CD14-positive monocyte (primary cell): Measurements from ENCODE around the gene ABCG5. TPM values are rescaled to one million over a fixed set of nuclear protein-coding genes. Genes with fewer than 3 reads are reported as not detected.

Source experiments
- DNase-seq, 3 donors: peaks; one replicate each; pipeline ENCODE4 v3.0.0-alpha.2; 2011 to 2022
- H2AFZ ChIP-seq: 2 replicates; pipeline ENCODE4 v1.6.0; 2012; ENCODE audit warnings: mild to moderate bottlenecking, low read depth, low read length, inconsistent platforms; ENCODE audit not compliant: insufficient read depth, poor library complexity, severe bottlenecking
- H3K27ac ChIP-seq, 2 donors: 1 replicate in 1 of 2; 2 replicates in 1 of 2; pipeline ENCODE4 v1.5.1; 2012 to 2013; ENCODE audit warnings: low read length in 2 of 2, control low read depth in 1 of 2, inconsistent platforms in 1 of 2, low read depth in 1 of 2, mild to moderate bottlenecking in 1 of 2
- H3K27me3 ChIP-seq, 2 donors: one replicate each; pipeline versions ENCODE4 v1.6.0 to v1.6.1; 2011 to 2013; ENCODE audit warnings: low read length in 2 of 2; ENCODE audit not compliant: control insufficient read depth in 2 of 2, insufficient read depth in 2 of 2
- H3K36me3 ChIP-seq, 2 donors: replicated peaks in 1 of 2; 1 replicate in 1 of 2; 2 replicates in 1 of 2; pipeline versions ENCODE4 v1.5.1 to v1.6.1; 2012 to 2013; ENCODE audit warnings: low read length in 2 of 2, control low read depth in 1 of 2, inconsistent platforms in 1 of 2, mild to moderate bottlenecking in 1 of 2; ENCODE audit not compliant: insufficient read depth in 2 of 2, control insufficient read depth in 1 of 2
- H3K4me1 ChIP-seq, 2 donors: 1 replicate in 1 of 2; 2 replicates in 1 of 2; pipeline versions ENCODE4 v1.5.1 to v1.6.1; 2012 to 2013; ENCODE audit warnings: low read length in 2 of 2, control low read depth in 1 of 2, inconsistent platforms in 1 of 2, mild to moderate bottlenecking in 1 of 2, moderate library complexity in 1 of 2; ENCODE audit not compliant: insufficient read depth in 2 of 2, control insufficient read depth in 1 of 2
- H3K4me2 ChIP-seq: replicated peaks from 2 replicates; pipeline ENCODE3; 2012; ENCODE audit warnings: low read length, moderate library complexity, mild to moderate bottlenecking; ENCODE audit not compliant: poor library complexity, severe bottlenecking; ENCODE audit errors: extremely low read depth
- H3K4me3 ChIP-seq, 3 experiments: fragments of 200-600 bp in 1 of 3; sonication (generic) in 1 of 3; replicated peaks in 1 of 3; 1 replicate in 2 of 3; 2 replicates in 1 of 3; pipeline ENCODE4 v1.5.1; 2011 to 2013; ENCODE audit warnings: low read length in 3 of 3, mild to moderate bottlenecking in 3 of 3, control low read depth in 2 of 3, low read depth in 2 of 3, inconsistent platforms in 1 of 3, moderate library complexity in 1 of 3
- H3K79me2 ChIP-seq: 2 replicates; pipeline ENCODE4 v1.6.0; 2012; ENCODE audit warnings: mild to moderate bottlenecking, control low read depth, inconsistent platforms, low read length, moderate library complexity; ENCODE audit not compliant: insufficient read depth
- H3K9ac ChIP-seq: 2 replicates; pipeline ENCODE4 v1.6.0; 2017; ENCODE audit warnings: low read length, mild to moderate bottlenecking; ENCODE audit not compliant: insufficient read depth, poor library complexity, severe bottlenecking
- H3K9me3 ChIP-seq, 2 donors: replicated peaks in 1 of 2; 1 replicate in 1 of 2; 2 replicates in 1 of 2; pipeline versions ENCODE4 v1.5.1 to v1.6.1; 2012 to 2013; ENCODE audit warnings: low read length in 2 of 2, control low read depth in 1 of 2; ENCODE audit not compliant: control insufficient read depth in 1 of 2, insufficient read depth in 1 of 2
- H4K20me1 ChIP-seq: 2 replicates; pipeline ENCODE4 v1.6.0; 2012; ENCODE audit warnings: mild to moderate bottlenecking, low read length, control low read depth, moderate library complexity; ENCODE audit not compliant: insufficient read depth
- H3K27ac Mint-ChIP-seq, 7 donors: one replicate each; pipeline ENCODE4 v1.8.0; 2020; ENCODE audit warnings: mild to moderate bottlenecking in 7 of 7, mixed read lengths in 7 of 7, moderate library complexity in 6 of 7, inconsistent platforms in 2 of 7
- H3K27me3 Mint-ChIP-seq, 3 donors: one replicate each; pipeline ENCODE4 v1.8.0; 2021 to 2022; ENCODE audit warnings: low read depth in 3 of 3, mild to moderate bottlenecking in 3 of 3, mixed read lengths in 3 of 3, moderate library complexity in 3 of 3, inconsistent platforms in 1 of 3
- H3K36me3 Mint-ChIP-seq, 2 donors: one replicate each; pipeline ENCODE4 v1.8.0; 2020; ENCODE audit warnings: mixed read lengths in 2 of 2, inconsistent platforms in 1 of 2, mild to moderate bottlenecking in 1 of 2
- H3K4me1 Mint-ChIP-seq: one replicate; pipeline ENCODE4 v1.8.0; 2020; ENCODE audit warnings: mild to moderate bottlenecking, mixed read lengths
- H3K4me3 Mint-ChIP-seq, 2 donors: one replicate each; pipeline ENCODE4 v1.8.0; 2020; ENCODE audit warnings: mild to moderate bottlenecking in 2 of 2, mixed read lengths in 2 of 2, moderate library complexity in 1 of 2
- H3K9me3 Mint-ChIP-seq, 7 donors: one replicate each; pipeline ENCODE4 v1.8.0; 2020 to 2022; ENCODE audit warnings: mixed read lengths in 7 of 7, mild to moderate bottlenecking in 6 of 7, moderate library complexity in 6 of 7, inconsistent platforms in 2 of 7
- WGBS: methylation state at CpG from one replicate; pipeline ENCODE4 v1.1.5; 2013; ENCODE audit warnings: missing lambda C conversion rate; ENCODE audit not compliant: insufficient coverage; 5-methylcytosine and 5-hydroxymethylcytosine counted together
- intact Hi-C, 2 donors: fragments of 100-400 bp; cut with micrococcal nuclease; formaldehyde crosslinking; loops; one replicate each; pipeline versions ENCODE4 v1.15.0 to v1.15.1; 2023
- polyA plus RNA-seq, 3 donors: library from polyadenylated mRNA; depleted of rRNA in 1 of 3; unstranded in 2 of 3; stranded (reverse) in 1 of 3; fragments of 300-500 nt in 2 of 3; fragments of >200 nt in 1 of 3; fragmentation: Illumina TruSeq in 2 of 3; gene quantifications; 1 replicate in 2 of 3; 2 replicates in 1 of 3; pipeline ENCODE4 v1.2.3, GENCODE V29; 2012 to 2021
- TF ChIP-seq, protein P1 (sequence below): fragments of 200-600 bp; IDR thresholded peaks from one replicate; pipeline ENCODE4 v1.8.0; 2022; ENCODE audit warnings: antibody characterized with exemption, mild to moderate bottlenecking

The ABCG5 gene
- polyA plus RNA-seq, 3 donors = not detected

- H3K4me1 Mint-ChIP-seq = no peaks in the 10 kb centered on the region
- intact Hi-C loops = no loop called here
- Histone ChIP-seq H3K36me3 (no peaks in the 10 kb centered on the region), H2AFZ (no peak overlapping the region), H3K79me2 (no peaks in the 10 kb centered on the region), H3K27me3 (no peaks in the 10 kb centered on the region), H3K9me3 (no peaks in the 10 kb centered on the region), H3K27ac (no peak overlapping the region), H3K4me1 (no peaks in the 10 kb centered on the region), H3K4me2 (no peak overlapping the region), H3K4me3 (no peak overlapping the region), H4K20me1 (no peaks in the 10 kb centered on the region), H3K9ac (no peak overlapping the region)
- H3K9me3 Mint-ChIP-seq = no peaks in the 10 kb centered on the region
- H3K4me3 Mint-ChIP-seq = no peak overlapping the region
- TF ChIP-seq, protein P1, sequence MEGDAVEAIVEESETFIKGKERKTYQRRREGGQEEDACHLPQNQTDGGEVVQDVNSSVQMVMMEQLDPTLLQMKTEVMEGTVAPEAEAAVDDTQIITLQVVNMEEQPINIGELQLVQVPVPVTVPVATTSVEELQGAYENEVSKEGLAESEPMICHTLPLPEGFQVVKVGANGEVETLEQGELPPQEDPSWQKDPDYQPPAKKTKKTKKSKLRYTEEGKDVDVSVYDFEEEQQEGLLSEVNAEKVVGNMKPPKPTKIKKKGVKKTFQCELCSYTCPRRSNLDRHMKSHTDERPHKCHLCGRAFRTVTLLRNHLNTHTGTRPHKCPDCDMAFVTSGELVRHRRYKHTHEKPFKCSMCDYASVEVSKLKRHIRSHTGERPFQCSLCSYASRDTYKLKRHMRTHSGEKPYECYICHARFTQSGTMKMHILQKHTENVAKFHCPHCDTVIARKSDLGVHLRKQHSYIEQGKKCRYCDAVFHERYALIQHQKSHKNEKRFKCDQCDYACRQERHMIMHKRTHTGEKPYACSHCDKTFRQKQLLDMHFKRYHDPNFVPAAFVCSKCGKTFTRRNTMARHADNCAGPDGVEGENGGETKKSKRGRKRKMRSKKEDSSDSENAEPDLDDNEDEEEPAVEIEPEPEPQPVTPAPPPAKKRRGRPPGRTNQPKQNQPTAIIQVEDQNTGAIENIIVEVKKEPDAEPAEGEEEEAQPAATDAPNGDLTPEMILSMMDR = no peak
- peaks cover 0 to 4% of the 10 kb centered on the region in 2 donors for H3K36me3 Mint-ChIP-seq
- H3K27me3 Mint-ChIP-seq = no peaks in the 10 kb centered on the region
- DNase-seq = no peak
- H3K27ac Mint-ChIP-seq = no peak overlapping the region
- WGBS = no CpG with 5 or more reads among the region's 2 CpGs
Measured at GRCh38 chr2:43806719-43807031, 32.0 kb downstream of the ABCG5 start.

DNA sequence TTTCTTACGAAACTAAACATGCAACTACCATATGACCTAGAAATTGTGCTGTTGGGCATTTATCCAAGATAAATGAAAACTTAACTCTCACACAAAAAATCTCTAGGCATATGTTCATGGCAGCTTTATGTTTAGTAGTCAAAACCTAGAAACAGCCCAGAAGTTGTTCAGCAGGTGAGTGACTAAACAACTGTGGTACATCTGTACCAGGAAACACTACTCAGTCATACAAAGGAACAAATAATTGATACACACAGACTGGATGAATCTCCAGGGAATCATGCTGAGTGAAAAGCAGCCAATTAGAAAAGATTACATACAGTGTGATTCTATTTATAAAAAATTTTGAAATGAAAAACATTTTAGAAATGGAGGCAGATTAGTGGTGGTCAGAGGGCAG is 35.5 kb downstream of the ABCG5 start:
- intact Hi-C loops = no loop called here
- H3K9me3 Mint-ChIP-seq = no peaks in the 10 kb centered on the region
- H3K27me3 Mint-ChIP-seq = no peaks in the 10 kb centered on the region
- no peaks in the 10 kb centered on the region for H3K36me3 ChIP-seq
- no peak for DNase-seq
- no peak overlapping the region for H3K27ac Mint-ChIP-seq
- H3K4me1 ChIP-seq = no peaks in the 10 kb centered on the region
- no peaks in the 10 kb centered on the region for H3K27me3 ChIP-seq
- H3K4me1 Mint-ChIP-seq = peaks cover 3% of the 10 kb centered on the region
- H3K27ac ChIP-seq = no peak overlapping the region
- H3K79me2 ChIP-seq = no peaks in the 10 kb centered on the region
- no peak overlapping the region for H2AFZ ChIP-seq
- no peaks in the 10 kb centered on the region for H4K20me1 ChIP-seq
- WGBS = no CpG with 5 or more reads among the region's 1 CpG
- no peak overlapping the region for H3K4me2 ChIP-seq
- no peak overlapping the region for H3K4me3 Mint-ChIP-seq
- no peak overlapping the region for H3K9ac ChIP-seq
- TF ChIP-seq, protein P1 = no peak
- no peaks in the 10 kb centered on the region for H3K9me3 ChIP-seq
- H3K4me3 ChIP-seq = no peak overlapping the region
- peaks cover 0 to 4% of the 10 kb centered on the region in 2 donors for H3K36me3 Mint-ChIP-seq
